Non-pigmented ciliary epithelial cell (primary cell): ENCODE data around the gene GPS1.
A peak's percentile ranks its signal among the peaks of the same experiment; 100 is the strongest.

Experiments
- DNase-seq: peaks from one replicate; pipeline ENCODE4 v3.0.0-alpha.2; 2010; ENCODE audit warnings: low read depth

The GPS1 gene

GRCh38 chr17:82090549-82091263 is 39.0 kb downstream of the GPS1 start:
- DNase-seq = no peak

- no peak for DNase-seq
Observed at GRCh38 chr17:82091264-82092066, 39.8 kb downstream of the GPS1 start.

GRCh38 chr17:82092094-82092586 is 40.4 kb downstream of the GPS1 start:
- no peak for DNase-seq

- DNase-seq = no peak
Observed at GRCh38 chr17:82092628-82092994, 40.9 kb downstream of the GPS1 start.

GRCh38 chr17:82092995-82093751 is 41.5 kb downstream of the GPS1 start:
- no peak for DNase-seq

- DNase-seq = no peak
Observed at GRCh38 chr17:82094931-82095776, 43.5 kb downstream of the GPS1 start.

- DNase-seq = no peak
Observed at GRCh38 chr17:82095777-82096708, 44.3 kb downstream of the GPS1 start.

GRCh38 chr17:82096709-82097183 is 45.0 kb downstream of the GPS1 start:
- DNase-seq = no peak

- no peak for DNase-seq
Observed at GRCh38 chr17:82097184-82097918, 45.7 kb downstream of the GPS1 start.

- DNase-seq = no peak
Observed at GRCh38 chr17:82097919-82098168, 46.1 kb downstream of the GPS1 start.

- DNase-seq = peak; percentile 53
Observed at GRCh38 chr17:82098169-82098938, 46.7 kb downstream of the GPS1 start, which contains the start of gene FASN. TSS of gene FASN (minus strand) at chr17:82098236. CDS start at chr17:82096445, 1,791 bp downstream.

- no peak for DNase-seq
Observed at GRCh38 chr17:82098939-82099763, 47.5 kb downstream of the GPS1 start.

- DNase-seq = no peak
Observed at GRCh38 chr17:82100502-82101298, 49.0 kb downstream of the GPS1 start.

GRCh38 chr17:82101301-82101715 is 49.6 kb downstream of the GPS1 start:
- DNase-seq = no peak

- no peak for DNase-seq
Observed at GRCh38 chr17:82101767-82102679, 50.3 kb downstream of the GPS1 start.
